Ovary (tissue), 3 donors: ENCODE data around the gene RTN3.
"Not testable (repeated sequence)": the region's sequence is repeated elsewhere in the genome, so short reads cannot be mapped to it uniquely, and the experiment has no call there.

Experiments used
- CTCF ChIP-seq, 3 donors: fragments of 450-650 bp in 2 of 3; fragments of 200-600 bp in 1 of 3; IDR thresholded peaks; one replicate each; pipeline versions ENCODE4 v1.5.1 to v1.8.0; 2016 to 2022; ENCODE audit warnings: antibody characterized with exemption in 3 of 3, mild to moderate bottlenecking in 1 of 3
- EP300 ChIP-seq: sonication (generic); formaldehyde crosslinking; IDR thresholded peaks from one replicate; pipeline ENCODE4 v1.6.1; 2017; ENCODE audit warnings: antibody characterized with exemption
- POLR2A ChIP-seq: fragments of 450-650 bp; IDR thresholded peaks from one replicate; pipeline ENCODE4 v1.6.1; 2017; ENCODE audit warnings: antibody characterized with exemption, mild to moderate bottlenecking, moderate library complexity
- donor health status: DM: no; HTN: no; CAD: no.

GRCh38 chr11:63685158-63685721 lies 3.9 kb downstream of the RTN3 start:
- not testable (repeated sequence) for TF ChIP-seq CTCF (IDR thresholded peaks at IDR 0.05); POLR2A; EP300
